ENCODE data around the gene GSK3B. TPM values are rescaled to one million over a fixed set of nuclear protein-coding genes. Genes with fewer than 3 reads are reported as not detected.

Gene GSK3B
- total RNA-seq, 2 experiments from 2014 or later = 38.3 to 39.5 TPM

DNA sequence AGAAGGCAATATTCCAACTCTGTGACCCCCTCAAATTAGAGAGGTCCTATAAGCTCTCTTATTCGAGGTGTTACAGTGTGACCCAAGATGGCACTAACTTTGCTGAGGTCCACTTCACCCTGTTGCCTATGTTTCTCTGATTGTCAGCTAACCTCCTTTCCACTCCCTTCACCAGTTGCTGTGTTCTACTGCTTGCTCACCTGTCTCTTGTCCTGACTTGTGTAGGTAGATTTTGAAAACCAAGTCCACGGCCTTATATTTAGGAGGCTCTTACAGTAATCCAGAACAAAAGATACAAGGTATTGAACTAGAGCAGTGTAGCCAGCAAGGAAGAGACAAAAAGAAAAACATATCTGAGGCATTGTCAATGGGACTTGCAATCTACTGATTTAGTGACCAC is 20.1 kb upstream of the GSK3B start:
- Mint-ChIP-seq H3K4me3 (no peak overlapping the region), H3K27ac (no peak overlapping the region), H3K36me3 (ENCODE audit: low read depth) (peaks cover 4% of the 10 kb centered on the region), H3K9me3 (peaks cover 6% of the 10 kb centered on the region), H3K4me1 (no peaks in the 10 kb centered on the region), H3K27me3 (peaks cover 3% of the 10 kb centered on the region)
- no peak for DNase-seq
- ChIA-PET CTCF (interaction anchor here (0.5 kb wide), 1 partner anchor 25 kb away, joined by 3 read pairs; no protein-coding TSS in a partner anchor), POLR2A (no interaction called here)

DNA sequence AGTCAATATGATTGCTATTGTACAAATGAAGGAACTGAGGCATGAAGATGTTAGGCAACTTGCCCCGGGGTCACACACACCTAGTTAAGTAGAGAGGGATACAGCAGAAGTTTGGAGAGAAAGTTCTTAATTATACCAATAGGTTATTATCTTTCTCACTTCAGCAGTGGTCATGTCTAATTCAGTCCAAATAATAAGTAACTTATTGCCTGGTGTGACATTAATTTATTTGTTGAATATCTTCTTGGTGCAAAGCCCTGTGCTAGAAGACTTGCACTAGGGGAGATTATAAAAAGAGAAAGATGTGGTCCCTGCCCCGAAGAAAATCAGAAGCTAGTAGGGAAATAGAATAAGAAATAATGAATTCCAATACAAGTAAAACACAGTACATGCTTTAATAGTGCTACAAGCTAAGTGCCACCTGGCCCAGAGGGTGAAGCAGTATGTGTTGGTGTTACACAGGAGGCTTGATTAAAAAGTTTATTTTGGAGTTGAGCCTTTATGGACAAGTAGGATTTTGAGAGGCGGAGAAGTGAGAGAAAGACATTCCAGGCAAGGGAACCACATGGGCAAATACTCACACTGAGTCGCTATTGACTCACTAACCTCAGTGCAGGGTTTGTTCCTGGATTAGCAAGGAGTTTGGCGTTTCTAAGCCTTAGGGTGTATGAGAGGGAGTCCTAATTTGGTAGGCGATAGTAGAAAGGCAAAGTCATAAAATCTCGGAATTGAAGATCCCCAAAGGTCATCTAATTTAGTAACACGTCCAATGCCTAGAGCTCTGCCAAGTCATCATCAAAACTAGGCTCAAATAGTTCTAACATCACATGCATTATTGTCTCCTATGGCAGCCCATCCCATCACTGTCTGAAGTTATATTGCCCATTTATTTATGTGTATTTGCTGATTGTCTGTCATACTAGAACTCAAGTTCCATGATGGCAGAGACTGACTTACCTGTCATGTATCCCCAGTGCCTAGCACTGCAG is 19.2 kb upstream of the GSK3B start:
- Mint-ChIP-seq H3K9me3 (peaks cover 4% of the 10 kb centered on the region), H3K27me3 (peaks cover 3% of the 10 kb centered on the region), H3K4me1 (no peaks in the 10 kb centered on the region), H3K4me3 (no peak overlapping the region), H3K36me3 (ENCODE audit: low read depth) (peaks cover 4% of the 10 kb centered on the region), H3K27ac (no peak overlapping the region)
- DNase-seq = no peak
- POLR2A ChIA-PET = no interaction called here
- CTCF ChIA-PET = interaction anchor here (0.5 kb wide), 1 partner anchor 26 kb away, joined by 3 read pairs; no protein-coding TSS in a partner anchor

DNA sequence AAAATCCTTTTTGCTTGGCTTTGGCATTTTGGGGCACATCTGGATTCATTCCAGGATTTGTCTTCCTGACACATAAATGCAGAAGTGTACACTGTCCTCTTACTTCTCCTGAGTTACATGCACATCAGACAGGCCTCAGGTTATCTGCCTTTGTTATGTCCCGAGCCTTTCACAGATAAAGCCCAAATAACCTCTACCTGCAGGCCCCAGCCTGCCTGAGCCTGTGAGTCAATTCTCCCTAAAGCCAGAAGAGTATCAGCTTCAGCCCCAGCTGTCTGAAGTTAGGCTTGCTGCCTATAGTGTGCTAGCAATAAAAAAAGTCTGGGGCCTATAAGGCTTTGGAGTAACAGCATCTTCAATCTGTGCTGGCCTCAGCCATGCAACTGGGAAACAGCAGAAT is 17.7 kb upstream of the GSK3B start:
- ChIA-PET CTCF (no interaction called here), POLR2A (no interaction called here)
- Mint-ChIP-seq H3K27me3 (peaks cover 3% of the 10 kb centered on the region), H3K27ac (no peak overlapping the region), H3K9me3 (peaks cover 1% of the 10 kb centered on the region), H3K36me3 (ENCODE audit: low read depth) (peaks cover 1% of the 10 kb centered on the region), H3K4me3 (no peak overlapping the region), H3K4me1 (no peaks in the 10 kb centered on the region)
- DNase-seq = no peak

DNA sequence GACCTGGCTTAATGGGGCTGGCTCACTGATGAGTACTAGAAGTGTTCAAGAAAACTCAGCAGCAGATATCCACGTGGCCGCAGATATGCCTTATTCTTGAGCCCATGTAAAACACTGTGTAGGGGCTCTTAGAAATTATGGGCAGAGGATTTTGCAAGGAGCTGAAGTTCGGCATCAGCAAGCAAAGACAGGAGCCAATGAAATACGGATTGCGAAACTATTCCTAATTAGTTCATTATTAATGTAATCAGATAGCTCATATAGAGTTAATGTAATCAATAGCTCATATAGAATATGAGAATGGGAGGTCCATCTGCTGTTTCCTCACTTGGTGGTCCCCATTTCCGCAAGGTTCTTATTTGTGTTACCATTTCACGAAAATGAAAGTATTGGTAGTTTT is 9.0 kb upstream of the GSK3B start:
- CTCF ChIA-PET = interaction anchor here (0.7 kb wide), 1 partner anchor 526 kb away, joined by 3 read pairs; no protein-coding TSS in a partner anchor
- peaks cover 23% of the 10 kb centered on the region for H3K36me3 Mint-ChIP-seq (ENCODE audit: low read depth)
- POLR2A ChIA-PET = no interaction called here
- H3K9me3 Mint-ChIP-seq = no peaks in the 10 kb centered on the region
- no peak for DNase-seq
- no peak overlapping the region for H3K4me3 Mint-ChIP-seq
- no peak overlapping the region for H3K27ac Mint-ChIP-seq
- H3K4me1 Mint-ChIP-seq = peaks cover 9% of the 10 kb centered on the region
- H3K27me3 Mint-ChIP-seq = no peaks in the 10 kb centered on the region

DNA sequence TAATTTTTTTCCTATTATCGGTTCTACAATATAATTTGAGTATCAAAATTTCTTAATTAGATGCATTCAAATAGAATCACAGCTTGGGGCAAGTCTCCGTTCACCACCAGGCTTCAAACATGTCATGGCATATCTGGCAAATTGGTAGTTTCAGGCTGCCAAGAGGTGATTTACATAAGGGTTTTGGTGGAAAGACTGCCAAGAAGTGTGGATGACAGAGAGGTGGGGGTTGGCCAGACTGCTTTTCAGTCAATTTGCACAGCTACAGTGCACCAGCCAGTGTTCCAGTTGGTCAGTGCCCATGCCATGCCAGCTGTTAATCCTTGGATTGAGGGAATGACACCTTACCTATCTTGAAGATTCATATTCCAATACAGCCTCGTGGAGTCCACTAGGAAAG is 8.4 kb upstream of the GSK3B start:
- ChIA-PET CTCF (interaction anchor here (0.7 kb wide), 1 partner anchor 525 kb away, joined by 3 read pairs; no protein-coding TSS in a partner anchor), POLR2A (no interaction called here)
- Mint-ChIP-seq H3K4me1 (peaks cover 11% of the 10 kb centered on the region), H3K4me3 (no peak overlapping the region), H3K9me3 (no peaks in the 10 kb centered on the region), H3K27ac (no peak overlapping the region), H3K27me3 (no peaks in the 10 kb centered on the region), H3K36me3 (ENCODE audit: low read depth) (peaks cover 23% of the 10 kb centered on the region)
- DNase-seq = no peak

DNA sequence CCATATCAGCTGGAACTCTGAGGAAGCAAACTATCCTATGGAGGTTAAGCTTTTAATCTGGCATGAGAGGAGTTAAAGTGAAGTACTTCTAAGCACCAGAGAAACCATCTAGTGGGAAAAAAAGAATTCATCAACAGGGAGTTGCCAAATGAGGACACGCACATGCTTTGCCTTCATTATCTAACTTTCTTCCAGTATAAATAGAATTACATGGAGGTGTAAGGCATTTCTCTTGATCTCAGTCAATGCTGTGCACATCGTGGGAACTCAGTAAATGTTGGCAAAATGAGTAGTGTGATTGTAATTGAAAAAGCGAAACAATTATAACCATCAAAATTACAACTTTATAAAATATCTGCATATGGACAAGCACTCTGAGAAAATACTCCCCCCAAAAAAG is 8.0 kb upstream of the GSK3B start:
- Mint-ChIP-seq H3K27ac (no peak overlapping the region), H3K9me3 (no peaks in the 10 kb centered on the region), H3K4me1 (peaks cover 13% of the 10 kb centered on the region), H3K4me3 (no peak overlapping the region), H3K27me3 (no peaks in the 10 kb centered on the region), H3K36me3 (ENCODE audit: low read depth) (peaks cover 26% of the 10 kb centered on the region)
- POLR2A ChIA-PET = no interaction called here
- CTCF ChIA-PET = no interaction called here
- DNase-seq = no peak

- H3K36me3 Mint-ChIP-seq (ENCODE audit: low read depth) = peaks cover 27% of the 10 kb centered on the region
- no peaks in the 10 kb centered on the region for H3K9me3 Mint-ChIP-seq
- peaks cover 18% of the 10 kb centered on the region for H3K4me1 Mint-ChIP-seq
- POLR2A ChIA-PET = no interaction called here
- H3K27ac Mint-ChIP-seq = no peak overlapping the region
- H3K4me3 Mint-ChIP-seq = no peak overlapping the region
- no peaks in the 10 kb centered on the region for H3K27me3 Mint-ChIP-seq
- no peak for DNase-seq
- CTCF ChIA-PET = no interaction called here
These were observed 7.4 kb upstream of the GSK3B start for GRCh38 chr3:120101624-120102023.

- no peak for DNase-seq
- H3K4me1 Mint-ChIP-seq = peaks cover 24% of the 10 kb centered on the region
- no peak overlapping the region for H3K4me3 Mint-ChIP-seq
- ChIA-PET POLR2A (no interaction called here), CTCF (no interaction called here)
- peaks cover 31% of the 10 kb centered on the region for H3K36me3 Mint-ChIP-seq (ENCODE audit: low read depth)
- H3K27ac Mint-ChIP-seq = no peak overlapping the region
- H3K9me3 Mint-ChIP-seq = no peaks in the 10 kb centered on the region
- H3K27me3 Mint-ChIP-seq = no peaks in the 10 kb centered on the region
These were observed 6.5 kb upstream of the GSK3B start for GRCh38 chr3:120100711-120101110.

DNA sequence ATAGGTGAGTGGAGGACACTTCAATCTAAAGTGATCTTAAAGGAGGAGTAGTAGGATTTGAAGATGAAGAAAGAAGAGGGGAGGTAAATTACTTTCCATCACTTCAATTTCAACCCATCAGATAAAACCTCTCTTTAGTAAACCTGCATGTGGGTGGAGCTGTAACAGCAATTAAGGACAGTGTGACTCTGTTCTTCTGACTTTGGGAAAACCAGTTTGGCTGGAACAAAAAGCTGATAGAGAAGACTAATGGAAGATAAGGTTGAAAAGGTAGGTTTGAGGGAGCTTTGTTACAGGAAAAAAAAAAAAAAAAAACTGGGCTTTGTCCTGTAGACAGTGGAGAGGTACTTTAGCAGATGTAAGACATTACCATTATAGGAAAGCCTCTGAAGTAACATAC is 4.5 kb upstream of the GSK3B start:
- peaks cover 28% of the 10 kb centered on the region for H3K36me3 Mint-ChIP-seq (ENCODE audit: low read depth)
- H3K27me3 Mint-ChIP-seq = no peaks in the 10 kb centered on the region
- peak overlapping the region; percentile 14 for H3K27ac Mint-ChIP-seq
- H3K9me3 Mint-ChIP-seq = no peaks in the 10 kb centered on the region
- no peak overlapping the region for H3K4me3 Mint-ChIP-seq
- peaks cover 27% of the 10 kb centered on the region for H3K4me1 Mint-ChIP-seq
- DNase-seq = no peak
- POLR2A ChIA-PET = no interaction called here
- CTCF ChIA-PET = interaction anchor here (0.6 kb wide), 1 partner anchor 252 kb away, joined by 3 read pairs; no protein-coding TSS in a partner anchor

GRCh38 chr3:120095979-120096426 is 1.8 kb upstream of the GSK3B start:
- no peak for DNase-seq
- Mint-ChIP-seq H3K9me3 (no peaks in the 10 kb centered on the region), H3K27me3 (no peaks in the 10 kb centered on the region), H3K4me1 (peaks cover 27% of the 10 kb centered on the region), H3K4me3 (no peak overlapping the region), H3K27ac (no peak overlapping the region), H3K36me3 (ENCODE audit: low read depth) (peaks cover 24% of the 10 kb centered on the region)
- CTCF ChIA-PET = interaction anchor here (0.9 to 1.9 kb wide), 5 partner anchors 10 to 321 kb away, joined by 3 to 6 read pairs (median 3); no protein-coding TSS in a partner anchor
- POLR2A ChIA-PET = interaction anchor here (0.5 to 0.7 kb wide), 3 partner anchors 184 to 627 kb away, joined by 3 to 4 read pairs (median 3); partner anchors contain the start of gene POGLUT1

GRCh38 chr3:120095226-120095978 is 1.2 kb upstream of the GSK3B start:
- DNase-seq = peak; percentile 90
- no peaks in the 10 kb centered on the region for H3K9me3 Mint-ChIP-seq

DNA sequence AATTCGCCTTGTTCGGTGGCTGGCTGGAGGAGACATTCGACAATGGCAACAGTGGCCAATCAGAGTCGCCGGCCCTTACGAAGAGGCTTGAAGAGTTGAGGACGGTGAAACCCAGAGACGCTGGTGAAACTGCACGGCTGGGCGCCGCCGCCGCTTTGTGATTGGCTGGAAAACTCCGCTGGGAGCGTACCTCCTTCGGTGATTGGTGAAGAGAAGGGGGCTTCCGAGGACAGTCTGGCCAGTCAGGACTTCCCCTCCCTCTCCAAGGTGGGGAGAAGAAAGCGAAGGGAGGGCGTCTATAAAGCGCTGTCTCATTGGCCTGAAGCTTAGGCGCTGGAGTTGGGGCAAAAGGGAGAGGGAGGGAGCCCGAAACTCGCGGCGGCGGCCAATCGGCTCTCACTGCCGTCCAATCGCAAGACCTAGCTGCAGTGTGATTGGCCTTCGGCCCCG is 554 bp upstream of the GSK3B start:
- Mint-ChIP-seq H3K27me3 (no peaks in the 10 kb centered on the region), H3K27ac (no peak overlapping the region), H3K9me3 (no peaks in the 10 kb centered on the region), H3K4me1 (peaks cover 23% of the 10 kb centered on the region), H3K4me3 (no peak overlapping the region), H3K36me3 (ENCODE audit: low read depth) (peaks cover 16% of the 10 kb centered on the region)
- ChIA-PET POLR2A (interaction anchor here (0.6 kb wide), 1 partner anchor 20 kb away, joined by 4 read pairs; no protein-coding TSS in a partner anchor), CTCF (interaction anchor here (0.7 to 1.9 kb wide), 7 partner anchors 12 to 322 kb away, joined by 3 to 6 read pairs (median 3); no protein-coding TSS in a partner anchor)
- peak; percentile 99 for DNase-seq

More at GRCh38 chr3:120095226-120095978, 1.2 kb upstream of the GSK3B start:
- ChIA-PET CTCF (interaction anchor here (0.7 to 1.9 kb wide), 6 partner anchors 11 to 322 kb away, joined by 3 to 6 read pairs (median 3); no protein-coding TSS in a partner anchor), POLR2A (interaction anchor here (0.5 to 0.7 kb wide), 4 partner anchors 20 to 626 kb away, joined by 3 to 4 read pairs (median 4); partner anchors contain the start of gene POGLUT1)
- Mint-ChIP-seq H3K4me3 (no peak overlapping the region), H3K36me3 (ENCODE audit: low read depth) (peaks cover 20% of the 10 kb centered on the region), H3K27ac (no peak overlapping the region), H3K4me1 (peaks cover 23% of the 10 kb centered on the region), H3K27me3 (no peaks in the 10 kb centered on the region)
